NOMO-1 treated with dmso at 0.1 percent for 144 hours (cell line): ENCODE results near the gene FGR.
A peak's percentile ranks its signal among the peaks of the same experiment; 100 is the strongest.
"Not testable (repeated sequence)": the region's sequence is repeated elsewhere in the genome, so short reads cannot be mapped to it uniquely, and the experiment has no call there.

ENCODE experiments used
- DNase-seq: peaks from one replicate; lab custom pipeline; 2025; ENCODE audit not compliant: unreplicated experiment; lab: John Stamatoyannopoulos, UW

Gene FGR

DNA sequence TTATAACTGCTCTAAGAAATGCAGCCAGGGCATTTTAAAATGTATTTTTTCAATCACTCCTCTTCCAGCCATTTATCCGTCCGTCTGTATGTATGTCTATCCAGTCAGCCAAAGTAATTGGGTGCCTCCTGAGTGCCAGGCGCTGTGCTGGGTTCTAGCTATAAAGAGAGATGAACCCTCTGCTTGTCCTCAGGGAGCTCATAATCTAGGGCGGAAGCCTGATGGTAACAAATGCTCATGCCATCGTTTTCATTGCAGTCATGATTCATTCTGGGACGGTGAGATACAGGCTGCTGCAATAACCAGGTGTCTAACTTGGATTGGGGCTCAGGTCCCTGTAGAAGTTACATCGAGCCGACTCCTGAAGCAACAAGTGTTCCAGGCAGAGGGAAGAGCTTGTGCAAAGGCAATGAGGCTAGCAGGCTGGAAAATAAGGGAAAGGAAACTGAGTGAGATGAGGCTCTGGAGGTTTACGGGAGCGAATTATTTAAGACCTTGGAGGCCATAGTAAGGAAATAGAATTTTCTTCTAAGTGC lies 25.4 kb upstream of the FGR start:
- no peak for DNase-seq

DNA sequence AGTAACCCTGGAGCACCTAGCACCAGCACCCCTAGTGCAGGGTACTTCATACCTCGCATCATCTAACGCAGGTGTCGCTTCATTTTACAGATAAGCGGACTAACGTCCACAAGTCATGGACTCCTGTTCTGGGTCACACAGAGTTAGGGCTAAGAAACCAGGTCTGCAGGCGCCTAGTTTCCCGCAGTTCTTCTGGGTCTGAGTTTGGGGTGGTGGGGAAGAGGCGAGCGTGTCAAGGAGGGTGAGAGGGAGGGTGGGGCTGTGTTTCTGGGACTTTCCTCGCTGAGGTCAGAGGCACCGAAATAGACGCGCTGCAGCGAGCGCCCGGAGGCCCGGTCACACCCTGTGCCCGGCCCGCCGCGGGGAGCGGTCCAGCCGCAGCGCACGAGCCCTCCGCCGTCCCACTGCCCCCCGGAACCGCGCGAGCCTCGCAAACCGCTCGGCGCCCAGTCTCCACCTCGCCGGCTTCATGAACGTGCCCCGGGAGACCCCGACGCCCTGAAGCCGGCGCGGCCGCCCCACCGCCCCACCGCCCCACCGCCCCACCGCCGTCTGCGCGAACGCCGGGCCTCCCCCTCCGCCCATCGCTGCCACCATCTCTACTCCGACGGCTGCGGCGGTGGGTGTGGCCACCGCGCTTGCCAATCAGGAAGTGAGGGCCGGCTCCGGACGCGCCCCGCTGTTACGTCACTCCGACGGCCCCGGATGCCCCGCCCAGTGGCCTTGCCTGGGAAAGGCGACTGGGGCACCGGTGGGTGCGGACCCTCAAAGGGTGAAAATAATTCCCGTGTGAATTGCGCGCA lies 24.7 kb upstream of the FGR start:
- peak; percentile 66 for DNase-seq

DNA sequence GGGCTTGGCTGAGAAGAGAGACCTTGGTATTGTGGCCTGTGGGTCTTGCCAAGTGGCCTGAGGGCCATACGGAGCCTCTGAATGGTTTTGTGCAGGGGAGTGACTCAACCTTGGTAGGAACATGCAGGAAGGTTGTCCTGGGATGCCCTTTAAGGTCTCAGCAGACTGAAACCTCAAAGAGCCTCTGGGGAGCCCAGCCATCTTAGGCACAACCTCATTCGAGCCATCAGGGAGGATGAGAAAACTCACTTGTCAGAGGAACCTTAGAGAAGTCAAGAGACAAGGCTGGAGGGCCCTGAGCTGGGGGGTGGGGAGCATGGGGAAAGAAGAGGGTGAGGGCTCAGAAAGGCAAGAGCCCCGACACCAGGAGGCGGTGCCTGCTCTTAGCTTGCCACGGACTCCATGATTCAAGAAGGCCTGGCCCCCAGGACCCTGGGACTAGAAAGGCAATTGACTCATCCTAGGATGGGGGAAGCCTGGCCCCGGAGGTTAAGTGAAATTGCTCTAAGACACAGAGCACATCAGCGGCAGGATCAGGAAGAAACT lies 24.0 kb upstream of the FGR start:
- no peak for DNase-seq

DNA sequence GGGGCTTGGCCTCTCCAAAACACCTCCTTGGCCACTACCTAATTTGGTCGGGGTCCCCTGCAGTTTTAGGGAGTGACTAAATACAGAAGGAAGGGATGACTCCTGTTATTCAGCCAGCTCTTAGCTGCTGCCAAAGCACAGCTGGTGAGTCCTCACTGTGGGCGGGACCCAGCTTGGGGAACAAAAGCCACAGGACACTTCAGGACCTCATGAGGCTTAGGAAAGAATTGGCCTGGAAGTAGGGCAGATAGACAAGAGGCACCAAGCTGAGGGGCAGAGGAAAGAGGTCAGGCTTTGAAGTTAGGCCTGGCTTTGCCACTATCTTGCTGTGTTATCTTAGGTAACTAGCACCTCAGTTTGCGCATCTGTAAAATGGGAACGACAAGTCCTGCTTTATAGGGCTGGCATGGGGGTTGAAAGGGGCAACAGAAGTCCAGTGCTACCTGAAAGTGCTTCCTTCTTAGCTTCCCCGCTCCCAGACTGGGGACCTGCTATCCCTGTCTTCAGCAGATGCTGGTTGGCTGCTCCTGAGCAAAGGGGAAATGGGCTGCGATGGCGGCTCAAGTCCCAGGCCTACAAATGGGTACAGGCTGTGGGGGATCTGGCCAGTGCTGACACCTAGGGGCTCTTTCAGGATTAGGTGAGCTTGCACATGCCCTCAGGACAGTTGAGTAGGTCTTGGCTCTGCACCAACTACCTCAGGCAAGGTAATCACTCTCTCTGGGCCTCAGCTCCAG lies 21.3 kb upstream of the FGR start:
- no peak for DNase-seq

GRCh38 chr1:27655151-27655937 lies 20.4 kb upstream of the FGR start:
- DNase-seq: no peak

DNA sequence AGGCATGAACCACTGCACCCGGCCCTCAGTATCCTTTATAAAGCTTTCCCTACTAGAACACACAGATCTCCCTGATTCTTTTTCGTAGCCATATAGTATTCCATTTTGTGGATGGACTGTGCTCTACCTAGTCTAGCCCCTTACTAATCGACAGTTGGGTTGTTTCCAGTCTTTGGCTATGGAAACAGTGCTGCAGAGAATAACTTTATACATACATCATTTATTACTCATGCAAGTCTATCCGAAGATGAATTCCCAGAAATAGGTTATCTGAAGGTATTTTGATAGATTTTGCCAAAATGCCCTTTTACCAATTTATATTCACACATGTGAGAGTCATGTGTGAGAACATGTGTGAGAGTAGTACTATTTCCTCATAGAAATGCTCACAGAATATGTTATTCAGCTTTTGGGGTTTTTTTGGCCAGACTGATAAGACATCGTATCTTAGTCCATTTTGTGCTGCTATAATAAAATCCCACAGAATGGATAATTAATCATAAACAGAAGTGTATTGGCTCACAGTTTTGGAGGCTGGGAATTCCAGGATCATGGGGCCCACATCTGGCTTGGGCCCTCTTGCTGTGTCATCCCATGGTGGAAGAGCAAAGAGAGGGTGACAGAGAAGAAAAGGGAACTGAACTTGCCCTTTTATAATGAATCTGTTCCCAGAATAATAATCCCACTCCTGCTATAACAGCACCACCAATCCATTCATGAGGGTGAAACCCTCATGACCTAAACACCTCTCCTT lies 17.3 kb upstream of the FGR start:
- DNase-seq: no peak

DNA sequence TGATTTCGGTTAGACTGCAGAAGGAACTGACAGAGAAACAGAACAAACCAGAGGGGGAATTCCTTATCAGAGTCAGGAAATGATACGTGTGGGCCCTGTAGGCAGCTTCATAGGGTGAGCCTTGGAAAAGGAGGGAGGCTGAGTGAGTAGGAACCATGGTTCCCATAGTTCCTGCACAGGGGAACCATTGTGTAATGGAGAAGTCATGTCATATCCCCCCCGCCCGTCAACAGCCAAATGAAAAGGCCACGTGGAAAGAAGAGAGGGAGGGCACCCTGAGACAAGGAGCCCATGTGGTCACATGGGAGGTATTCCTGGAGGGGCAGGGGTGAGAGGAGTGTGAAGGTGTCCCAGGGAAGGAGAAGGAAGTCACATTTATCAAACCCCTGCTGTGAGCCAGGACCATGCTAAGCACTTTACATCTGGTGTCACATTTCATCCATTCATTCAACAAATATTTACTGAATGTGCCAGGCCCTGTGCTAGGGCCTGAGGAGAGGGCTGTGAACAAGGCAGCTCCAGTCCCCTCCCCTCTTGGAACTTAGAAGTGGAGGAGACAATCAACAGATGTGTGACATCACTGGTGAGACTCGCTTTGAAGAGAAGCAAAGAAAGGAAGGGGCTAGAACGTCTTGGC lies 15.7 kb upstream of the FGR start:
- no peak for DNase-seq

GRCh38 chr1:27650171-27650538 lies 15.2 kb upstream of the FGR start:
- DNase-seq: no peak

DNA sequence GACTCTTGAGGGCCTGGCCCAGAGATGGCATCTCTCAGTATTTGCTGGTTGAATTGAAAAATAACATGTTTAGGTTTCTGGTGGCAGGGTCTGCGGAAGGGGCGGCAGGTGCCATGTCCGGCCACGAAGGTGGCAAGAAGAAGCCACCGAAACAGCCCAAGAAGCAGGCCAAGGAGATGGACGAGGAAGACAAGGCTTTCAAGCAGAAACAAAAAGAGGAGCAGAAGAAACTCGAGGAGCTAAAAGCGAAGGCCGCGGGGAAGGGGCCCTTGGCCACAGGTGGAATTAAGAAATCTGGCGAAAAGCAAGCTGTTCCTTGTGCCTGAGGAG lies 14.3 kb upstream of the FGR start:
- DNase-seq: no peak

GRCh38 chr1:27648602-27649305 lies 13.8 kb upstream of the FGR start:
- DNase-seq: no peak

GRCh38 chr1:27647328-27647727 lies 12.3 kb upstream of the FGR start:
- DNase-seq: no peak

DNA sequence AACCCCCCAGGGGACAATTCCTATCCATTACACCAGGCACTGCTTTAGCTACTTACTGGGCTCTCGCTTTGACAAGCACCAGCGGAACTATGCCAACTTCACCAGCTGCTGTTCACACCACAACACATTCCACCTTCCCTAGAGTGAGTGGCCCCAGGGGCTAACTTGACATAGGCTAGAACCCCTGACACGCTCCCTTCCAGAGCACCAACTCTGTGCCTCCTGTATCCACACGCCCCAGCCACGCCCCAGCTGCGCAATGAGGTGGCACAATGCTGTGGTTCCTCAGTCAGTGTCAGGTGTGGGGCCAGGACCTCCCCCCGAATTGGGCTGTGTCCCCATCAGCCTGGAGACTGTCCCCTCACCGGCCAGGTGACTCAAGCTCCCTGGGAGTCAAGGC lies 11.7 kb upstream of the FGR start:
- DNase-seq: no peak

GRCh38 chr1:27645071-27645415 lies 10.1 kb upstream of the FGR start:
- no peak for DNase-seq

GRCh38 chr1:27644369-27645070 lies 9.5 kb upstream of the FGR start:
- DNase-seq: no peak

DNA sequence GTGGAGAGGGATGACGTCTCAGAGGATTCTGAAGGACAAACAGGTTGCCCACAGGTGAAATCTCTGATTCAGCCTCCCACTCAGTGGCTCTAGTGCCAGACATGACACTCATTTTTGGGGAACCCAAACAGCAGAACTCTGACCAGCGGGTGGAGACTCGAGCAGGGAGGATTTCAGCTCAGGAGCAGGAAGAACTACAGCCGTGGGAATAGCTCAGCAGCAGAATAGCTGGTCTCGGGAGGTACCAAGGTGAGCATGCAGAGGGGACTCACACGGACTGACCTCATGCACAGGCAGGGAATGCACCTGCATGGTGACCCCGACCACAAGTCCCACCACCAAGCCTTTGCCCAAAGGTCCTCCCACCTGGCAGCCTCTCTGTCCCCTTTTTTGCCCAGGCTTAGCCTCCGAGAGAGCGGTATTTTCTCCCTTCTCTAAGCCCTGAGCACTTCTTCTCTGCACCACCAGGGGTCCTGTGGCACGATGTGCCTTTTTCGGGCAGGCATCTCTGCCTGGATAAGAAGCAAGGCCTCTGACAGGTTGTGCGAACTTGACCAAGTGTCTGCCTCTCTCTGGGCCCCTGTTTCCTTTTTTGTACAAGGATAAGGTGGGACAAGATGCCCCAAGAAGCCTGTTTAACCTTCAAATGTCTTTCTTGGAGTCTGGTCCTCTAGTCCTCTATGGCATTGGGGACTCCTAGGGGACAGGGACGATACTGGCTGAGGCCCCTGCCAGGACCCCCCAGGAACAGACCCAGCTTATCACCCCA lies 8.8 kb upstream of the FGR start:
- peak; percentile 48 for DNase-seq

DNA sequence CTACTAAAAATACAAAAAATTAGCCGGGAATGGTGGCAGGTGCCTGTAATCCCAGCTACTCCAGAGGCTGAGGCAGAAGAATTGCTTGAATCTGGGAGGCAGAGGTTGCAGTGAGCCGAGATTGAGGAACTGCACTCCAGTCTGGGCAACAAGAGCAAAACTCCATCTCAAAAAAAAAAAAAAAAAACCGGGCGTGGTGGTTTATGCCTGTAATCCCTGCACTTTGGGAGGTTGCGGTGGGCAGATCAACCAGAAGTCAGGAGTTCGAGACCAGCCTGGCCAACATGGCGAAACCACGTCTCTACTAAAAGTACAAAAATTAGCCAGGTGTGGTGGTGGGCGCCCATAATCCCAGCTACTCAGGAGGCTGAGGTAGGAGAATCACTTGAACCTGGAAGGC lies 5.5 kb upstream of the FGR start:
- not testable (repeated sequence) for DNase-seq

DNA sequence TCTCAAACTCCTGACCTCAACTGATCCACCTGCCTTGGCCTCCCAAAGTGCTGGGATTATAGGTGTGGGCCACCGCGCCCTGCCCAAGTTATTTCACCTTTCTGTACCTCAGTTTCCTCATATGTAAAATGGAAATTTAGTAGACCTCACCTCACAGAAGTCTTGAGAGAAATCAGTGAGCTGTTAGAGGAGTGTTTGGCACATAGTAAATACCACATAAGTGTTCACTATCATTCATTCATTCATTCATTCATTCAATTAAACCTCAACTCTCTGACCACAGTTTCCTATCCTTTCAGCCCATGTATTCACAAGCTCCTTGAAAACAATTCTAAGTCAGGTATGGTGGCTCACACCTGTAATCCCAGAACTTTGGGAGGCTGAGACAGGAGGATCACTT lies 3.8 kb upstream of the FGR start:
- no peak for DNase-seq

DNA sequence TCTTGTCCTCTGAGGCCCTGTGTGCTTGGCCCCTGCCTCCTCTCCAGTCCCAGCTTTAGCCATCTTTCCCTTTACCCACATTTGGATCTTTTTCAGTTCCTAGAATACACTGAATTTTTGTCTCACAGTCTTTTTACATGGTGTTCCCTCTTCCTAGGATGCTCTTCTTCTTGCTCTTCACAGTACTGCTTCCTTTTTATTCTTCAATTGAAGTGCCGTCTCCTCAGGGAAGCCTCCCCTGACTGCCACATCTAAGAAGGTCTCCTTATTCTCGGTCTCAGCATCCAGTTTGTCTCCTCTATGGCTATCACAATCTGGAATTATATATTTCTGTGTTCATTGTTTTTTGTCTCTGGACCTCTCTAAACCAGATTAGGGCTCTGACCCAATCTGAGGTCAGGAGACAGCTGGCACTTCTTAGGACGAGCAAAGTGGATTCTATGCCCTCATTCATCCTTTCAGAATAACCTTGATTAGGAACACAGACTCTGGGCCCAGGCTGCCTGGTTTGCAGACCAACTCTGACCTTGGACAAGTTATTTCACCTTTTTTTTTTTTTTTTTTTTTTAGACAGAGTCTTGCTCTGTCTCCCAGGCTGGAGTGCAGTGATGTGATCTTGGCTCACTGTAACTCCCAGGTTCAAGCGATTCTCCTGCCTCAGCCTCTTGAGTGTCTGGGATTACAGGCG lies 3.2 kb upstream of the FGR start:
- no peak for DNase-seq
